ENCODE measurements around the gene PPP2R5A. TPM values are rescaled to one million over a fixed set of nuclear protein-coding genes. Genes with fewer than 3 reads are reported as not detected.

PPP2R5A gene
- total and polyA plus RNA-seq, 3 donors from 2014 or later: 19.9 to 37.8 (median 26.9) TPM

GRCh38 chr1:212289262-212290077 lies 4.3 kb downstream of the PPP2R5A start:
- 61 to 65% methylated on average over 4 of the region's 4 CpGs for WGBS, 2 donors
- Histone ChIP-seq H3K4me1 (peaks cover 6% of the 10 kb centered on the region), H3K9me3 (no peaks in the 10 kb centered on the region), H3K27ac (no peak overlapping the region), H3K36me3 (ENCODE audit: low read depth, missing control alignments) (no peaks in the 10 kb centered on the region), H3K4me3 (no peak overlapping the region), H3K27me3 (no peaks in the 10 kb centered on the region)
- intact Hi-C loops (cut with DNase I; ENCODE audit: low total_unique reads): no loop called here
- no peak for TF ChIP-seq POLR2A (IDR thresholded peaks at IDR 0.05)
- TF ChIP-seq, protein P1, sequence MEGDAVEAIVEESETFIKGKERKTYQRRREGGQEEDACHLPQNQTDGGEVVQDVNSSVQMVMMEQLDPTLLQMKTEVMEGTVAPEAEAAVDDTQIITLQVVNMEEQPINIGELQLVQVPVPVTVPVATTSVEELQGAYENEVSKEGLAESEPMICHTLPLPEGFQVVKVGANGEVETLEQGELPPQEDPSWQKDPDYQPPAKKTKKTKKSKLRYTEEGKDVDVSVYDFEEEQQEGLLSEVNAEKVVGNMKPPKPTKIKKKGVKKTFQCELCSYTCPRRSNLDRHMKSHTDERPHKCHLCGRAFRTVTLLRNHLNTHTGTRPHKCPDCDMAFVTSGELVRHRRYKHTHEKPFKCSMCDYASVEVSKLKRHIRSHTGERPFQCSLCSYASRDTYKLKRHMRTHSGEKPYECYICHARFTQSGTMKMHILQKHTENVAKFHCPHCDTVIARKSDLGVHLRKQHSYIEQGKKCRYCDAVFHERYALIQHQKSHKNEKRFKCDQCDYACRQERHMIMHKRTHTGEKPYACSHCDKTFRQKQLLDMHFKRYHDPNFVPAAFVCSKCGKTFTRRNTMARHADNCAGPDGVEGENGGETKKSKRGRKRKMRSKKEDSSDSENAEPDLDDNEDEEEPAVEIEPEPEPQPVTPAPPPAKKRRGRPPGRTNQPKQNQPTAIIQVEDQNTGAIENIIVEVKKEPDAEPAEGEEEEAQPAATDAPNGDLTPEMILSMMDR (IDR thresholded peaks at IDR 0.05): no peak
- DNase-seq: no peak

DNA sequence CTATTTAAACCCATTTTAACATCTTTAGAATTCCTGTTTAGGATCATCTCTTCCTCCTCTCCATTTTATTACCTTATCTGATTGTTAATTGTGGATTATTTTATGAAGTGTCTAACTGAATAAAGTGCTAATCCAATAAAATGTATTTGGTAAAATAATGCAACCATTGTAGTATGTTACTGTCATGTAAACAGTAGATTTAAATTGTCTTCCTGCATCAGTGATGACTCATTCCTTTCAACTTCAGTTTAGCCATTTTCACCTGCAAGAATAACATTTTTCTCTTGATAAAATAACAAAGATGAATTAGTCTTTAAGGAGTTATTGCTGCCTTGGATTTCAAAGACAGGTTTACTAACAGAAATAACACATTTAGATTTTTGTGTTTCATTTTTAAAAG lies 5.4 kb downstream of the PPP2R5A start:
- no peak overlapping the region for H3K27ac ChIP-seq
- H3K4me3 ChIP-seq: no peak overlapping the region
- no peak for DNase-seq
- no peaks in the 10 kb centered on the region for H3K36me3 ChIP-seq (ENCODE audit: low read depth, missing control alignments)
- peaks cover 6% of the 10 kb centered on the region for H3K4me1 ChIP-seq
- no peaks in the 10 kb centered on the region for H3K27me3 ChIP-seq
- intact Hi-C loops (cut with DNase I; ENCODE audit: low total_unique reads): no loop called here
- TF ChIP-seq, protein P1 (IDR thresholded peaks at IDR 0.05): no peak
- TF ChIP-seq POLR2A (IDR thresholded peaks at IDR 0.05): no peak
- H3K9me3 ChIP-seq: no peaks in the 10 kb centered on the region

DNA sequence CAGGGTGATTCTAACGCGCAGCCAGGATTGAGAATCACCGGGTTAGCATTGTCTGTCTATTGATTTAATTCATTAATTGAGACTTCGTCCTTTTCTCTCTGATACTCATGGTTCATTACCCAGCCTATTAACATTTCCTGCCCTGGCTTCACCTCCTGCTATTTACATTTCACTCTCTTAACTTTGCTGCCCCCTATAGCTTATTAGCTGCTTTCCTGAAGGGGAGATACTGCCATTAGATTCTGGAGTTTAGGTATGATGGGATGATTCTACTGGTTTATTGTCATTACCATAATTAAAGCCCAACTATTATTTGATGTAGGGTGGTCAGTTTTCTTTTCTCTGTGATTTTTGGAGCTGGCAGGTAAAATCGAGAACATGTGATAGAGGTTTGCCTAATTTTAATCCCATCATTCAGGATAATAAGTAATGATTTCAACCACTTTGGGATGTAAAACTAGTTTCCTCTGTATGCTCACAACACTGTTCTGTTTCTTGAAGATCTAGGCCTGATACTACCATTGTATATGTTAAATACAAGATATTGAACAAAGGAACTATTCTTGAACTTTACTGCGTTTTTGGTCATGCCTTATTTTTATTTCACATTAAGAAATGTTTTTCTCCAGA lies 6.4 kb downstream of the PPP2R5A start:
- WGBS, 2 donors: 67 to 70% methylated on average over 6 of the region's 6 CpGs
- Histone ChIP-seq H3K27ac (no peak overlapping the region), H3K4me1 (peaks cover 6% of the 10 kb centered on the region), H3K4me3 (no peak overlapping the region), H3K9me3 (no peaks in the 10 kb centered on the region), H3K36me3 (ENCODE audit: low read depth, missing control alignments) (no peaks in the 10 kb centered on the region), H3K27me3 (no peaks in the 10 kb centered on the region)
- TF ChIP-seq, protein P1 (IDR thresholded peaks at IDR 0.05): peak in 1 of 3 experiments; percentile 28
- TF ChIP-seq POLR2A (IDR thresholded peaks at IDR 0.05): no peak
- no peak for DNase-seq
- intact Hi-C loops (cut with DNase I; ENCODE audit: low total_unique reads): no loop called here

- no peak overlapping the region for H3K4me3 ChIP-seq
- peaks cover 6% of the 10 kb centered on the region for H3K4me1 ChIP-seq
- H3K9me3 ChIP-seq: no peaks in the 10 kb centered on the region
- WGBS, 2 donors: 76 to 78% methylated on average over 4 of the region's 4 CpGs
- no peaks in the 10 kb centered on the region for H3K36me3 ChIP-seq (ENCODE audit: low read depth, missing control alignments)
- intact Hi-C loops (cut with DNase I; ENCODE audit: low total_unique reads): no loop called here
- no peak overlapping the region for H3K27ac ChIP-seq
- no peak for TF ChIP-seq POLR2A (IDR thresholded peaks at IDR 0.05)
- TF ChIP-seq, protein P1 (IDR thresholded peaks at IDR 0.05): no peak
- DNase-seq: no peak
- no peaks in the 10 kb centered on the region for H3K27me3 ChIP-seq
These were observed 7.3 kb downstream of the PPP2R5A start for GRCh38 chr1:212292250-212293105.
